VCaP (cell line): ENCODE data around the gene MOSMO.
"Not testable (repeated sequence)": the region's sequence is repeated elsewhere in the genome, so short reads cannot be mapped to it uniquely, and the experiment has no call there.

Experiments used
- H3K27ac ChIP-seq: fragments of 450-650 bp; 2 replicates; pipeline ENCODE4 v1.5.1; 2017
- CTCF ChIP-seq: fragments of 450-650 bp; conservative IDR thresholded peaks from 2 replicates; pipeline ENCODE4 v1.5.1; 2017; ENCODE audit warnings: mild to moderate bottlenecking, moderate library complexity

Gene MOSMO

GRCh38 chr16:22012241-22012640, 4.3 kb downstream of the MOSMO start:
- H3K27ac ChIP-seq = no peak overlapping the region
- no peak for TF ChIP-seq CTCF

GRCh38 chr16:22013486-22013885, 5.6 kb downstream of the MOSMO start:
- no peak for TF ChIP-seq CTCF
- H3K27ac ChIP-seq = no peak overlapping the region

- no peak for TF ChIP-seq CTCF
- H3K27ac ChIP-seq = no peak overlapping the region
Measured at GRCh38 chr16:22014271-22014873, 6.5 kb downstream of the MOSMO start.

GRCh38 chr16:22016927-22017326, 9.0 kb downstream of the MOSMO start:
- no peak for TF ChIP-seq CTCF

GRCh38 chr16:22018559-22018958, 10.6 kb downstream of the MOSMO start:
- TF ChIP-seq CTCF = no peak
- no peak overlapping the region for H3K27ac ChIP-seq

More at GRCh38 chr16:22016927-22017326, 9.0 kb downstream of the MOSMO start:
- no peak overlapping the region for H3K27ac ChIP-seq

GRCh38 chr16:22022151-22022550, 14.2 kb downstream of the MOSMO start:
- no peak for TF ChIP-seq CTCF
- no peak overlapping the region for H3K27ac ChIP-seq

GRCh38 chr16:22023505-22023904, 15.6 kb downstream of the MOSMO start:
- H3K27ac ChIP-seq = no peak overlapping the region
- TF ChIP-seq CTCF = no peak

GRCh38 chr16:22024785-22025184, 16.9 kb downstream of the MOSMO start:
- not testable (repeated sequence) for H3K27ac ChIP-seq
